Stomach (tissue), 9 donors: ENCODE results near the gene SNTG2. TPM values are rescaled to one million over a fixed set of nuclear protein-coding genes. Genes with fewer than 3 reads are reported as not detected.

Source experiments
- DNase-seq, 2 donors: peaks; one replicate each; pipeline versions ENCODE4 v3.0.0 to v3.0.0-alpha.2; 2013 to 2019
- H3K27ac ChIP-seq, 5 donors: fragments of 200-600 bp in 4 of 5; sonication (generic) in 4 of 5; one replicate each; pipeline ENCODE4 v1.5.1; 2013 to 2019; ENCODE audit warnings: mild to moderate bottlenecking in 1 of 5, moderate library complexity in 1 of 5
- H3K27me3 ChIP-seq, 3 donors: fragments of 200-600 bp; sonication (generic); one replicate each; pipeline ENCODE4 v1.5.1; 2017 to 2019; ENCODE audit warnings: mixed run types in 1 of 3
- H3K36me3 ChIP-seq, 4 donors: fragments of 200-600 bp; sonication (generic); 1 replicate in 3 of 4; 2 replicates in 1 of 4; pipeline ENCODE4 v1.5.1; 2016 to 2019
- H3K4me1 ChIP-seq, 4 donors: fragments of 200-600 bp; sonication (generic); one replicate each; pipeline ENCODE4 v1.5.1; 2016 to 2019
- H3K4me3 ChIP-seq, 4 donors: fragments of 200-600 bp; sonication (generic) in 3 of 4; one replicate each; pipeline ENCODE4 v1.5.1; 2016 to 2019; ENCODE audit warnings: mild to moderate bottlenecking in 1 of 4
- H3K9me3 ChIP-seq, 4 donors: fragments of 200-600 bp; sonication (generic); one replicate each; pipeline ENCODE4 v1.5.1; 2016 to 2019
- EP300 ChIP-seq: sonication (generic); formaldehyde crosslinking; IDR thresholded peaks from one replicate; pipeline ENCODE4 v1.6.1; 2017; ENCODE audit warnings: antibody characterized with exemption
- POLR2A ChIP-seq, 4 donors: fragments of 450-650 bp; IDR thresholded peaks; one replicate each; pipeline ENCODE4 v1.6.1; 2016; ENCODE audit warnings: antibody characterized with exemption in 4 of 4, control low read depth in 2 of 4, mild to moderate bottlenecking in 1 of 4, moderate library complexity in 1 of 4
- POLR2AphosphoS5 ChIP-seq, 3 donors: sonication (generic); formaldehyde crosslinking; IDR thresholded peaks; one replicate each; pipeline ENCODE4 v1.6.1; 2016; ENCODE audit warnings: antibody characterized with exemption in 3 of 3
- WGBS, 5 donors: extraction: QIAGEN DNeasy Blood & Tissue Kit in 3 of 5; methylation state at CpG; one replicate each; pipeline versions ENCODE4 v1.1.5 to v1.1.7; 2013 to 2018; 5-methylcytosine and 5-hydroxymethylcytosine counted together
- intact Hi-C: fragments of 100-400 bp; cut with DNase I; formaldehyde crosslinking; loops from one replicate; pipeline ENCODE4 v1.15.1; 2023; ENCODE audit warnings: low total_unique reads
- polyA plus RNA-seq, 3 donors: library from polyadenylated mRNA; stranded (reverse); fragments of 200-250 nt; gene quantifications; one replicate each; pipeline ENCODE4 v1.2.3, GENCODE V29; 2013
- total RNA-seq, 5 donors: library from RNA; depleted of rRNA; stranded (reverse); fragments of >200 nt; gene quantifications; one replicate each; pipeline versions ENCODE4 v1.1.0 to v1.2.3, GENCODE V29; 2014 to 2016
- TF ChIP-seq, protein P1 (sequence below), 7 experiments: fragments of 450-650 bp in 4 of 7; fragments of 200-600 bp in 3 of 7; sonication (generic) in 3 of 7; IDR thresholded peaks; one replicate each; pipeline ENCODE4 v1.5.1; 2016 to 2019; ENCODE audit warnings: antibody characterized with exemption in 7 of 7, control low read depth in 2 of 7, mild to moderate bottlenecking in 1 of 7
- donor health status: healthy with polysubstance abuse.
- donor health status: Bipolar disorder and iron deficiency.
- donor health status: healthy.

The SNTG2 gene
- total and polyA plus RNA-seq, 8 donors, result 0.68 to 19.6 (median 5.3) TPM; not detected in 1

DNA sequence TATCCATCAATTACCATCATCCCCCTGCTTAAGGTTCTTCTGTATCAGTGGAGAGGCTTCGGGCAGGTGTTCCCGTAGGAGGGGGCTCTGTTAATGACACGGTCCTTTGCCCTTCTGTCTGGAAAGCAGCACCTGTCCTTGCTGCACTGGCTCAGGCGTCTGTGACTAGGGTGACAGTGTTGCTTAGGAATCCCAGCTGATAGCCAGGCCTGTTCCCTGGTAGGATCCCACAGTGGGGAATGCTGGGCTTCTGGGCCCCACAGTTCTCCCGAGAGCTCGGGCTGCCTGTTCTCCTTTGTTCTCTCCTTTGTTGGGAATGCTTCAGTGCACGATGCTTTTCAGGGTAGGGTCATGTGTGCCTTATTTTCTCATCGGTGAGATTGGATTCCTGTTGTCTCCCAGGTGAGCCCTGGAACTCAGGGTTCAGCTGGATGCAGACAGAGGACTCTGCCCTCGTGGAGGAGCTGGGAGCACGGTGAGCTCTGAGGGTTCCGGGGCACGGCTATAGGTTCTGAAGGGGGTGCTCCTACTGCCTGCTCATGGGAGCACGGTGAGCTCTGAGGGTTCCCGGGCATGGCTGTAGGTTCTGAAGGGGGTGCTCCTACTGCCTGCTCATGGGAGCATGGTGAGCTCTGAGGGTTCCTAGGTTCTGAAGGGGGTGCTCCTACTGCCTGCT lies 9.6 kb downstream of the SNTG2 start:
- Histone ChIP-seq H3K4me1 (no peaks in the 10 kb centered on the region), H3K27ac (no peak overlapping the region), H3K9me3 (no peaks in the 10 kb centered on the region), H3K36me3 (no peaks in the 10 kb centered on the region), H3K4me3 (no peak overlapping the region), H3K27me3 (peaks cover 0 to 23% (median 0%) of the 10 kb centered on the region in 3 donors)
- DNase-seq, result no peak
- intact Hi-C loops, result no loop called here
- WGBS, 5 donors, result 74 to 79% (median 78%) methylated on average over 10 to 14 of the region's 14 CpGs
- no peak for TF ChIP-seq POLR2AphosphoS5 (IDR thresholded peaks at IDR 0.05)
- TF ChIP-seq, protein P1, sequence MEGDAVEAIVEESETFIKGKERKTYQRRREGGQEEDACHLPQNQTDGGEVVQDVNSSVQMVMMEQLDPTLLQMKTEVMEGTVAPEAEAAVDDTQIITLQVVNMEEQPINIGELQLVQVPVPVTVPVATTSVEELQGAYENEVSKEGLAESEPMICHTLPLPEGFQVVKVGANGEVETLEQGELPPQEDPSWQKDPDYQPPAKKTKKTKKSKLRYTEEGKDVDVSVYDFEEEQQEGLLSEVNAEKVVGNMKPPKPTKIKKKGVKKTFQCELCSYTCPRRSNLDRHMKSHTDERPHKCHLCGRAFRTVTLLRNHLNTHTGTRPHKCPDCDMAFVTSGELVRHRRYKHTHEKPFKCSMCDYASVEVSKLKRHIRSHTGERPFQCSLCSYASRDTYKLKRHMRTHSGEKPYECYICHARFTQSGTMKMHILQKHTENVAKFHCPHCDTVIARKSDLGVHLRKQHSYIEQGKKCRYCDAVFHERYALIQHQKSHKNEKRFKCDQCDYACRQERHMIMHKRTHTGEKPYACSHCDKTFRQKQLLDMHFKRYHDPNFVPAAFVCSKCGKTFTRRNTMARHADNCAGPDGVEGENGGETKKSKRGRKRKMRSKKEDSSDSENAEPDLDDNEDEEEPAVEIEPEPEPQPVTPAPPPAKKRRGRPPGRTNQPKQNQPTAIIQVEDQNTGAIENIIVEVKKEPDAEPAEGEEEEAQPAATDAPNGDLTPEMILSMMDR (IDR thresholded peaks at IDR 0.05), result no peak
- TF ChIP-seq POLR2A (IDR thresholded peaks at IDR 0.05), result no peak
- no peak for TF ChIP-seq EP300

DNA sequence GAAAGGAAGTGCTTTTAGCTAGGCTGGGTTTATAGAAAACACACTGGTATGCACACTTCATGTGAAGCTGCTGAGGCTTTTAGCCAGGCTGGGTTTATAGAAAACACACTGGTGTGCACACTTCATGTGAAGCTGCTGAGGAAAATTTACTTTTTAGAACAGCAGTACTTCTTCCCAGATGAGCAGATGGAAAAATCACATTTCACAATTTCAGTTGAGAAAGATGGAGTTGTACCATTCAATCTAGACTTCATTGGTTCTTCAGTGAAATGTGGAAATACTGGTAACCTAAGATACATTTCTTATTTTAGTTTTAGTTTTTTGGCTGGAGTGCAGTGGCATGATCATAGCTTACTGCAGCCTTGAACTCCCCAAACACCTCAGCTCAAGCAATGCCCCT lies 11.1 kb downstream of the SNTG2 start:
- H3K4me3 ChIP-seq, result no peak overlapping the region
- H3K27me3 ChIP-seq, result peaks cover 0 to 22% (median 0%) of the 10 kb centered on the region in 3 donors
- H3K4me1 ChIP-seq, result no peaks in the 10 kb centered on the region
- no peak overlapping the region for H3K27ac ChIP-seq
- DNase-seq, result no peak
- TF ChIP-seq, protein P1 (IDR thresholded peaks at IDR 0.05), result no peak
- TF ChIP-seq POLR2A (IDR thresholded peaks at IDR 0.05) (no peak), EP300 (no peak), POLR2AphosphoS5 (IDR thresholded peaks at IDR 0.05) (no peak)
- no peaks in the 10 kb centered on the region for H3K36me3 ChIP-seq
- H3K9me3 ChIP-seq, result no peaks in the 10 kb centered on the region
- intact Hi-C loops, result no loop called here

DNA sequence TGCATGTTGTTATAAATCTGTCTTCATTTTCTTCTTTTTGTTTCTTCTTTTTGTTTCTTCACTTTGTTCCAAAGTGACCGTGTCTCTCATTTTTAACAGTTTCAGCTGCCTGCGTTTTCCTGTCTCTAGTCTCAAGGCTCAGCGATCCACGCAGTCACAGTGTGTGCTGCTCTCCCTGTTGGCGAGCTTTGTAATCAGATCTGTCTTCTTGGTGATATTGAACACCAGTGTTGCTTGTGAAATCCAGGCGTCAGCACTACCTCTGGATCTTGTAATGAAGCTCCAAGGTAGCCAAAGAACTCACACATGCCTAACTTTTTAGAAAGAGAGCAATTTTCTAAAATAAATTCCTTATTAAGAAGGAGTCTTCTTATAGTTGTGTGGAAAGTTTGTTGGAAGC lies 13.2 kb downstream of the SNTG2 start:
- Histone ChIP-seq H3K9me3 (peaks cover 0 to 11% (median 3%) of the 10 kb centered on the region in 4 donors), H3K36me3 (no peaks in the 10 kb centered on the region), H3K4me3 (no peak overlapping the region), H3K4me1 (no peaks in the 10 kb centered on the region), H3K27me3 (peaks cover 0 to 16% (median 0%) of the 10 kb centered on the region in 3 donors), H3K27ac (no peak overlapping the region)
- WGBS, 5 donors, result 65 to 75% (median 71%) methylated on average over 6 of the region's 6 CpGs
- intact Hi-C loops, result no loop called here
- no peak for DNase-seq
- no peak for TF ChIP-seq POLR2AphosphoS5 (IDR thresholded peaks at IDR 0.05)
- TF ChIP-seq EP300, result no peak
- TF ChIP-seq, protein P1 (IDR thresholded peaks at IDR 0.05), result no peak

DNA sequence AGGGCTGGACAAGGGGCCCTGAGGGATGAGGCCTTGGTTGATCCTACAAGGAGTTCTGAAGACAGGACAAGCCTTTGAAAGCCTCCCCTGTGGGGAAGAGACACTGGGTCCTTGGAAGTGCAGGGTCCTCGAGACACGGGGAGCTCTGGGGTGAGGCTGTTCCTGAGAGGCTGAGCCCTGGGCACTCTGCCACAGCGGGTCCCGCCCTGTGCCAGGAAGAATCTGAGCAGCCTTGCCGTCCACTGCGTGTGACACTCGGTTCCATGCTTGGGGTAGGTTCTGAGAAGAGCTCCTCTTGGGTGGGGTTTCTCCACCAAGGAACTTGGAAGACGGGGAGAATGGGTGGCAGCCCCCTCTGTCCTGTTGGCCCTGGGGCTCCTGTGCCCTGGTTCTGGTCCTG lies 13.9 kb downstream of the SNTG2 start:
- Histone ChIP-seq H3K4me3 (no peak overlapping the region), H3K27me3 (peaks cover 0 to 12% (median 0%) of the 10 kb centered on the region in 3 donors), H3K9me3 (peaks cover 0 to 18% (median 10%) of the 10 kb centered on the region in 4 donors), H3K4me1 (no peaks in the 10 kb centered on the region), H3K27ac (no peak overlapping the region), H3K36me3 (no peaks in the 10 kb centered on the region)
- intact Hi-C loops, result no loop called here
- no peak for DNase-seq
- 68 to 87% (median 73%) methylated on average over 5 to 8 of the region's 8 CpGs for WGBS, 5 donors
- TF ChIP-seq POLR2AphosphoS5 (IDR thresholded peaks at IDR 0.05), result no peak
- TF ChIP-seq POLR2A (IDR thresholded peaks at IDR 0.05), result no peak
- no peak for TF ChIP-seq EP300
- TF ChIP-seq, protein P1 (IDR thresholded peaks at IDR 0.05), result no peak
